Heart right ventricle (tissue), 16 donors: ENCODE results near the gene HIVEP3. TPM values are rescaled to one million over a fixed set of nuclear protein-coding genes. Genes with fewer than 3 reads are reported as not detected.
A peak's percentile ranks its signal among the peaks of the same experiment; 100 is the strongest.

ENCODE experiments used
- ATAC-seq, 8 donors: fragments of 200-7000 bp; cut with Tn5 transposase; one replicate each; pipeline ENCODE4 v1.9.1; 2020; ENCODE audit warnings: mild to moderate bottlenecking in 8 of 8, moderate library complexity in 8 of 8, moderate number of reproducible peaks in 1 of 8
- DNase-seq, 2 donors: peaks; one replicate each; pipeline ENCODE4 v3.0.0-alpha.2; 2020
- H3K27ac ChIP-seq, 10 donors: fragments of 200-600 bp; sonication (generic) in 2 of 10; one replicate each; pipeline versions ENCODE4 v1.5.0 to v1.8.0; 2020 to 2022; ENCODE audit warnings: mild to moderate bottlenecking in 3 of 10
- H3K27me3 ChIP-seq, 7 donors: fragments of 200-600 bp; one replicate each; pipeline ENCODE4 v1.8.0; 2021 to 2022; ENCODE audit warnings: mild to moderate bottlenecking in 2 of 7
- H3K36me3 ChIP-seq, 9 donors: fragments of 200-600 bp; sonication (generic) in 1 of 9; one replicate each; pipeline versions ENCODE4 v1.5.0 to v1.8.0; 2020 to 2022; ENCODE audit warnings: mild to moderate bottlenecking in 2 of 9
- H3K4me1 ChIP-seq, 9 donors: fragments of 200-600 bp; sonication (generic) in 1 of 9; one replicate each; pipeline versions ENCODE4 v1.5.0 to v1.8.0; 2020 to 2022; ENCODE audit warnings: mild to moderate bottlenecking in 4 of 9
- H3K4me3 ChIP-seq, 10 donors: fragments of 200-600 bp; sonication (generic) in 2 of 10; one replicate each; pipeline versions ENCODE4 v1.5.0 to v1.8.0; 2020 to 2022; ENCODE audit warnings: mild to moderate bottlenecking in 7 of 10, moderate library complexity in 2 of 10
- H3K9me3 ChIP-seq, 11 donors: fragments of 200-600 bp in 10 of 11; sonication (generic) in 2 of 11; one replicate each; pipeline versions ENCODE4 v1.5.0 to v1.8.0; 2013 to 2022; ENCODE audit warnings: mild to moderate bottlenecking in 2 of 11, control low read depth in 1 of 11, moderate library complexity in 1 of 11
- CTCF ChIP-seq, 9 donors: fragments of 200-600 bp; sonication (generic) in 2 of 9; IDR thresholded peaks; one replicate each; pipeline versions ENCODE4 v1.5.0 to v1.8.0; 2021 to 2022; ENCODE audit warnings: antibody characterized with exemption in 9 of 9, mild to moderate bottlenecking in 5 of 9, moderate library complexity in 1 of 9
- WGBS, 2 donors: extraction: QIAGEN DNeasy Blood & Tissue Kit; methylation state at CpG; one replicate each; pipeline ENCODE4 v1.1.7; 2013; ENCODE audit warnings: inconsistent platforms in 1 of 2; 5-methylcytosine and 5-hydroxymethylcytosine counted together
- intact Hi-C, 10 donors: fragments of 100-400 bp; cut with DNase I; formaldehyde crosslinking; loops; one replicate each; pipeline versions ENCODE4 v1.11.1 to v1.14.2; 2022
- polyA plus RNA-seq, 2 donors: library from polyadenylated mRNA; stranded (reverse); fragments of 200-250 nt; gene quantifications; one replicate each; pipeline ENCODE4 v1.2.3, GENCODE V29; 2013
- total RNA-seq, 10 donors: library from RNA; stranded (reverse); fragmentation: NEBNext Ultra II Directional in 3 of 10; extraction: Animal tissue kit (Norgen Biotek cat#: 25700) in 3 of 10; gene quantifications; one replicate each; pipeline versions ENCODE4 v1.2.1 to v1.2.4, GENCODE V29; 2021 to 2023
- donor health status: Arrhythmogenic right ventricular cardiomyopathy.
- donor health status: ischemic (EF 13 %, LVEDD 7.1; RV severe dilation, severe dysfunction).
- donor health status: healthy with polysubstance abuse.
- donor health status: DM: no; HTN: yes; CAD: no.
- donor health status: DM: no; HTN: no; CAD: no.
- donor health status: ischemic (EF 25% LVEDD 6.9; RV normal size, moderate dysfunction).
- donor health status: ischemic (EF 25% LVEDD 5.7; RV mildly dilated, moderate dysfunction).
- donor health status: healthy.
- donor health status: DM: yes; HTN: yes; CAD: no.
- donor health status: Ischemic cardiomyopathy.
- donor health status: ischemic (EF 35%, LVEDD 5.7; RV mildly dilated, moderate dysfunction).
- donor health status: nonischemic (EF 11% LVEDD 7.7; RV severe dilation, severe dysfunction).
- donor health status: DM: yes; HTN: yes; CAD: no.
- donor health status: PGD.
- donor health status: ischemic (EF 29% LVEDD 5.4; RV normal size, mild dysfunction).
- donor health status: nonischemic (EF 23%, LVEDD 6.1; RV moderate dilation, normal function).

HIVEP3 gene
- total and polyA plus RNA-seq, 12 donors, result 2.6 to 7.5 (median 5.2) TPM

GRCh38 chr1:41681331-41682098, 237.2 kb downstream of the HIVEP3 start:
- peak; percentile 32 to 79 (median 70) for ATAC-seq
- H3K36me3 ChIP-seq, result no peaks in the 10 kb centered on the region
- 42 to 51% methylated on average over 11 of the region's 11 CpGs for whole genome bisulfite sequencing, 2 donors
- H3K27ac ChIP-seq, result peak overlapping the region in 6 of 10 donors; percentile 10 to 69 (median 49)
- H3K4me1 ChIP-seq, result peaks cover 15 to 68% (median 44%) of the 10 kb centered on the region in 9 donors
- DNase-seq, result peak in 1 of 2 donors; percentile 26
- intact Hi-C loops, result no loop called here
- no peaks in the 10 kb centered on the region for H3K27me3 ChIP-seq
- TF ChIP-seq CTCF (IDR thresholded peaks at IDR 0.05), result no peak
- H3K9me3 ChIP-seq, result no peaks in the 10 kb centered on the region
- H3K4me3 ChIP-seq, result no peak overlapping the region

DNA sequence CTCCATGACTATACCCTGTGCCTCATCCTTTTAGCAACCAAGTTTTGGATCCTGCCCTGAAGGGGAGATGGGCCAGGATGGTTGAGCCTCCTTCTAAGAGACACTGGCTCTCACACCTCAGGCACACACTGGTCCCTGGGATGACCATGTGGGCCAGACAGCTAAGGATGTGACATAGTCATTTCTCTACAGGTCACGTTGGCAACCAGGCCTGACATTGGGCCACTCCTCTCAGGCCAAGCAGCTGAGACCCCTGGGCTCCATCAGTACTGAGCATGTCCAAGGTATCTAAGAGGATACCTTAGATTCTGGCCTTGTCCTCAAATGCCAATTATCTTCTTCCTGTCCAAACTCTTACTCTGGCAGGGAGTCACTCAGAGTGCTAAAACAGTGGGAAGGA, 238.7 kb downstream of the HIVEP3 start:
- ATAC-seq, result no peak
- peaks cover 15 to 61% (median 44%) of the 10 kb centered on the region in 9 donors for H3K4me1 ChIP-seq
- TF ChIP-seq CTCF (IDR thresholded peaks at IDR 0.05), result no peak
- H3K4me3 ChIP-seq, result no peak overlapping the region
- WGBS, 2 donors, result 94 to 97% methylated on average over 1 of the region's 1 CpG
- DNase-seq, result no peak
- H3K27me3 ChIP-seq, result no peaks in the 10 kb centered on the region
- H3K27ac ChIP-seq, result no peak overlapping the region
- intact Hi-C loops, result no loop called here
- H3K36me3 ChIP-seq, result no peaks in the 10 kb centered on the region
- H3K9me3 ChIP-seq, result no peaks in the 10 kb centered on the region

GRCh38 chr1:41679531-41679930, 239.2 kb downstream of the HIVEP3 start:
- WGBS, 2 donors, result 97 to 100% methylated on average over 1 of the region's 1 CpG
- intact Hi-C loops, result no loop called here
- no peak for TF ChIP-seq CTCF (IDR thresholded peaks at IDR 0.05)

GRCh38 chr1:41678111-41678878, 240.4 kb downstream of the HIVEP3 start:
- Histone ChIP-seq H3K36me3 (no peaks in the 10 kb centered on the region), H3K4me3 (no peak overlapping the region), H3K27me3 (no peaks in the 10 kb centered on the region), H3K27ac (peak overlapping the region in 5 of 10 donors; percentile 17 to 50 (median 47)), H3K9me3 (no peaks in the 10 kb centered on the region), H3K4me1 (peaks cover 11 to 54% (median 38%) of the 10 kb centered on the region in 9 donors)
- 70 to 73% methylated on average over 13 of the region's 13 CpGs for WGBS, 2 donors
- ATAC-seq (peak in 7 of 8 donors; percentile 25 to 56 (median 43)), DNase-seq (peak; percentile 43 to 77)
- intact Hi-C loops, result loop anchor here in 1 of 10 donors (1.0 kb wide), 1 partner anchor 16 kb away; no protein-coding TSS in a partner anchor
- TF ChIP-seq CTCF (IDR thresholded peaks at IDR 0.05), result no peak

More at GRCh38 chr1:41679531-41679930, 239.2 kb downstream of the HIVEP3 start:
- Histone ChIP-seq H3K9me3 (no peaks in the 10 kb centered on the region), H3K4me3 (no peak overlapping the region), H3K27ac (no peak overlapping the region), H3K4me1 (peaks cover 15 to 57% (median 41%) of the 10 kb centered on the region in 9 donors), H3K36me3 (no peaks in the 10 kb centered on the region), H3K27me3 (no peaks in the 10 kb centered on the region)
- ATAC-seq (no peak), DNase-seq (no peak)
